Measurements from ENCODE around the gene DDIT4L.
"Not testable (repeated sequence)": the region's sequence is repeated elsewhere in the genome, so short reads cannot be mapped to it uniquely, and the experiment has no call there.

The DDIT4L gene, protein sequence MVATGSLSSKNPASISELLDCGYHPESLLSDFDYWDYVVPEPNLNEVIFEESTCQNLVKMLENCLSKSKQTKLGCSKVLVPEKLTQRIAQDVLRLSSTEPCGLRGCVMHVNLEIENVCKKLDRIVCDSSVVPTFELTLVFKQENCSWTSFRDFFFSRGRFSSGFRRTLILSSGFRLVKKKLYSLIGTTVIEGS

DNA sequence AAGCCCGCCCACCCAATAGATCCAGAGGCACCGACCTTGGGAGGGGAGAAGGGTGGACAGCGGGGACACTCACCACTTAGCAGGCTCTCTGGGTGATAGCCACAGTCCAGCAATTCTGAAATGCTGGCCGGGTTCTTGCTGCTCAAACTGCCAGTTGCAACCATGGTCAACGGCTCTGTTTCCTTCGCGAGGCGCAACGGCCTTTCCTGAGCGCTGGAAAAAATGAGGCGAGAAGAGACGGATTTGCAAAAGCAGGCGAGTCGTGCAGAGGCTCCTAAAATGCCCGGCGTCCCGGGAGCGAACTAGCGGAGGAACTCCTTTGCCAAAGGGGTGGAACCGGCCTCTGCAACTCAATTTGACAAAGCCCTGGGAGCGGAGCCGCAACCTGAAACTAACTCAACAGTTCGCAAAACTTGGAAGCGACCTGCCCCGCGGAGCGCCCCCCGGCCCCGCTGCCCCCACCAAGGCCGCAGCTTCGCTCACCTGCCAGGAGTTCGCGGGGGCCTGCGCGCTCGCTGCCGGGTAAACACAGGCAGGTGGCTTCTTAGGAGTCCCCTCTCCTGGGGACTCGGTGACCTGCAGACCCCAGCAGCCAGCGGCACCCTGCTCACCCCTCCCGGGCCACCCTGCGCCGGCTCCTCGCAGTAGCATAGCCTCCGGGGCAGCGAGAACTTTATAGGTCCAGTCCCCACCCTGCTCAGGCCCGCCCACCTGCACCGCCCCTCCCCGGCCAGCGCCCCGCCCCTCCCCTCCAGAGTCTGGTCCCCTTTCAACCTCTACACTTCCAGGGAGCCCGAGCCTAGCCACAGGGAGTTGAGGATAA lies at the start of gene DDIT4L:
DDIT4L (minus strand) TSS at position 649 of the 823 bp plus-strand sequence; CDS start at position 164, 485 bp downstream.
- DNase-seq (ENCODE audit: low read depth, low spot score), result no peak

DNA sequence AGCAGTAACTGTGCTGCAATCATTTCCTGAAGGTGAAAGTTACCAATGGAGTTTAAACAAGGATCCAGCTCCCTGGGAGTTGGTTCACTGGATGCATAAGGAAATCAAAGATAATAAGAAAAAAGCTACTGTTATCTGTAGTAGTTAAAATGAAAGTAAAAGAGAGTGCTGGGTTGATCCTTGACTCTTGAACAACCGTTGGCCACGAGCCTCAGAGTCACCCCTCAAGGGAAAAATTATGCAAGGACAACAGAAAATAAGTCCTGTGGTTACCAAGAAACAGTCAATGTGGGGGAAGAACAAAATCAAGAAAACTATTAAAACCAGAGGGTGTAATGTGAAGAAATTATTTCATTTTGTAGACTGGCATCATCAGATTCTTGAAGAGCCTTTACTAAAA lies 49.7 kb upstream of the DDIT4L start:
- DNase-seq (ENCODE audit: low read depth, low spot score), result no peak

DNA sequence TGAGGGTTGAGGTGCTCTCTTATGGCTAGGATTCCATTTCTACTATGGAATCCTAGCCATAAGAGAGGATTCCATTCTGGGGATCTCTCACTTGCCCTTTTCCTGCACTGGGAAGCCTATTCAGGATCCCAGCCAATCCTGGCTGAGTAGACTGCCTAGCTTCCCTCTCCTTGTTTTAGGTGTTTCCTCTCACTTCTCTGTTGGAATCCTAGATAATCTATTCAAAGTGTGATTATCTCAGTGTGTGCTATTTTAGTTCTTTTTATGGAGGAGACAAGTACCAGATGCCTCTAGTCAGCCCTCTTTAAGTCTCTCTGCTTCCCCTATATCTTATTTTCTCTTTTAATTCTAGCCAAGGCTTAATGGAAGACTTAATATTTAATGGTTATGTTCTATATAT lies 34.5 kb upstream of the DDIT4L start:
- no peak for DNase-seq (ENCODE audit: low read depth, low spot score)

DNA sequence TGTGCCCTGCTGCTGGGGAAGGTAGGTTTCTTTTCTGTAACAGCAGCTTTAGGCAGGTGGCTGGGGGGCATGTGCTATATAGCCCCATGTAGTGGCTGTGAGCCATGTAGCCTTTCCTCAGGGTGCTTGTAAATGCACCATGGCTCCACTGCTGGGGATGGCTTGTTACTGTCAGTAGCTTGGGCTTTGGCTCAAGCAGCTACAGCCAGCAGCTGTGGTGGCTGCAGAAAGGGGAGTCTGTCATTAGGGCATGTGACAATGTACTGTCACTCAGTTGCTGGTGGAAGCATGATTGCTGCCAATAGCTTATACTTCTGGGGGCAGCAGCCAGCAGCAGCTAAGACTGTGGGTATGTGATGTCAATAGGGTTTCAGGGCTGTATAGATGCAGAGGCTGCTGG lies 33.9 kb upstream of the DDIT4L start:
- no peak for DNase-seq (ENCODE audit: low read depth, low spot score)

DNA sequence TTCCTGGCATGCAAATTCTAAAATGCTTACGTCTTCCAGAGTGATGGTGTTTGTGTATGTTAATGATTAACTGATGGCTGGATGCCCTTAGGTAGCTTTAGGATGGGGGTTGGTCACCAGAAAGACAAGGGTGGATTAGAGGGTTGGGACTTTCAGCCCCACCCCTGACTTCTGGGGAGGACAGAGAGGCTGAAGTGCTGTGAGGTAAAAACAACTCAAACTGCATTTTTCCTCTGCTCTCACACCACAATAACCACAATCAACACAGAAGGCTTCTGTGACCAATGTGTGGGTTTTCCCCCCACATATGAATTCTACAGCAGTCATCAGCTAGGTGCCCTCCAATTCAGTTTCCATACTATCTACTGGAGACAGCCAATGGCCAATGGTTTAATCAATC lies 18.7 kb upstream of the DDIT4L start:
- DNase-seq (ENCODE audit: low read depth, low spot score), result no peak

DNA sequence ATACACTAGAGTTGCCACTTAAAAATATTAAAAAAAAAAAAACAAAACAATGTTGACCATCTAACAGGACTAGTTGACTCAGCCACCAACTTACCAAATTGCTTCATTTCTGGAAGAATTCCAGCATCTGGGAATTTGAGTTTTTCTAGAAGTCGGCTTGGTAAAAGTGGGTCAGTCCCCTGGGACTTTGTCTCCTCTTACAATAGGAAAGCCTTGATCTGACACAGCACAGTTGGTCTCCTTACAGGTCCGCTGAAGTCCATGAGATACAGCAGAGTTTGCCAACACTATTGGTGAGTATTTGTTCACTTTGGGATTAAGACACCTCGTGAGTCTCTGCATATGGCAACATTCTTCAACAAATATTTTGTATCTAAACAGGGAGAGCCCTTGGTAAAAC lies 18.2 kb upstream of the DDIT4L start:
- DNase-seq (ENCODE audit: low read depth, low spot score), result no peak

DNA sequence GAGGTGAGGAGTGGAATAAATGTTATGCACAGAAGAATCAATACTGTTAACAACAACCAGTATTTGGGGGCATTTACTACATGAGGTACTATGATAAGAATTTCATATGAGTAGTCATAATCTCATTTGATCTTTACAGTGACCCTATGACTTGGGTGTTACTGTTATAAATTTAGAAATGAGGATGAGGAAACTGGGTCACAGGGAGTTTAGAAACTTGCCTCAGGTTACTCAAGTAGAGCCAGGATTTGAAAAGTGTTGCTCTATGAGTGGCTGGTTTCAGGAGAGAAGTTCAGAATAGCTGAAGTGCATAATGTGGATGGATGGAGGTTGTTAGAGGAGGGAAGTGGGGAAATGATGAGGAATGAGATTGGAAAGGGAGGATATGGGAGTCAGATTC lies 16.6 kb upstream of the DDIT4L start:
- DNase-seq (ENCODE audit: low read depth, low spot score), result no peak

DNA sequence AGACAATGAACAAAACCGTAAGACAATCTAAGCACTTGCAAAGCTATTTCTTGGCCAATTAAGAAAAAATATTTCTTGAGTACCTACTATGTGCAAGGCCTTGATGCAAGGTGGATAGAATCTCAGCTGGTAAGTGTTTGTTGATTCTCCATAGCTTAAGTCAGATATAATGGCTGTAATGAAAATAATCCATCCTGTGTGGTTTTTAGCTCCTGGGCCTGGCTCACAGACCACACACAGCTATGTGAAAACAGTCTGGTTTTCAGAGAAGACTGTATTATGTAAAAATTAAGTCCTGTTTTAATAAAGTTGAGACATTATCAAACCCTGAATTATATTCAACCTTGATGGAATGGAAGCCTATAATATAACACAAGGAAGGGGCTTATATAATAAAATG lies 7.8 kb upstream of the DDIT4L start:
- DNase-seq (ENCODE audit: low read depth, low spot score), result no peak

DNA sequence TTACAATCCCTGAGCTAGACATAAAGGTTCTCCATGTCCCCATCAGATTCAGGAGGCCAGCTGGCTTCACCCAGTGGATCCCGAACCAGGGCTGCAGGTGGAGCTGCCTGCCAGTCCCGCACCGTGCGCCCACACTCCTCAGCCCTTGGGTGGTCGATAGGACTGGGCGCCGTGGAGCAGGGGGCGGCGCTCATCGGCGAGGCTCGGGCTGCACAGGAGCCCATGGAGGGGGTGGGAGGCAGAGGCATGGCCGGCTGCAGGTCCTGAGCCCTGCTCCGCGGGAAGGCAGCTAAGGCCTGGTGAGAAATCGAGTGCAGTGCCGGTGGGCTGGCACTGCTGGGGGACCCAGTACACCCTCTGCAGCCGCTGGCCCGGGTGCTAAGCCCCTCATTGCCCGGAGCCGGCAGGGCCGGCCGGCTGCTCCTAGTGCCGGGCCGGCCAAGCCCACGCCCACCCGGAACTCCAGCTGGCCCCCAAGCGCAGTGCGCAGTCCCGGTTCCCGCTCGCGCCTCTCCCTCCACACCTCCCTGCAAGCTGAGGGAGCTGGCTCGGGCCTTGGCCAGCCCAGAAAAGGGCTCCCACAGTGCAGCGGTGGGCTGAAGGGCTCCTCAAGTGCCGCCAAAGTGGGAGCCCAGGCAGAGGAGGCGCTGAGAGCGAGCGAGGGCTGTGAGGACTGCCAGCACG lies 6.3 kb upstream of the DDIT4L start:
- DNase-seq (ENCODE audit: low read depth, low spot score), result not testable (repeated sequence)

DNA sequence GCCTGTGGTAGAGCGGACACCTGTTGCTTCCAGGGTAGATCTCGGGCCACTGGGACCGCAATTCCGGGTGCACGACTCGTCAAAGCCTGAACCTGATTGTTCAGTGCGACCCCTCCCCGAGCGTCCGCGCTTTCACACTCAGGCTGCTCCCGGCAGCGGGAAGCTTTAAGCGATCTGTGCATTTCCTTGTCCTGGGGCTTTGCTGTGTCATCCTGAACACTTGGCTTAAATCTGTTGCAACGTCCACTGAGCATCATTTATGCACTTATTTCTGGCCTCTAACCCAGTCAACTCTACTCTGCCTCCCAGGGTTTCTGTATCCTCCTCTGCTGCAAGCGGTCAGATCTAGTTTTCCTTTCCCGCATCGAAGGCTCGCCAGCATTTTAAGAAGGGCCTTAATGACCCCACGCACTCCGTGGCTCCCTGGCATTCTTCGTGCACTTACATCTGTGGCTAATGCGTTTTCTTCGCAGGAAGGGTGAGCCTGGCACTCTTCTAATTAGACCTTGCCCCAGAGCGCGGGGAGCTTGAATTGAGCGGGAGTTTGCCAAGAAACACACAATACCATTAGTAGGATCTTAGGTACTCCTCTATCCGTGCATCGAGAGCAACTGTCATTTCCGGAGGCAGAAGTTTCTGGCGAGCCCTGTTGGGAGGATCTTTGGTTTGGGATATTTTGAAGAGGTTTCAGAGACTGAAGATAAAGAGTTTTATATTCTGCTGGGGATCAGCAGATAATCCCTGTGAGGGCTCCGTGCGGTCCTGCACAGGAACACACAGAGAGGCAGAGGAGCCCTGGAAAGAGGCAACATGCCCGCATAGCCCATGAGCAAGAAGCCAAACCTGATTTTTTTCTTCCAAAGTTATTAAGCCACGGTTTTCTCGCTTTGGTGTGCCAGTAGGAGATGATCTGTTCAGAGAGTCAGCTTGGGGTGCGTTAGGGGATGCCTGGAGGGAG lies 654 bp upstream of the DDIT4L start:
- DNase-seq (ENCODE audit: low read depth, low spot score), result no peak

DNA sequence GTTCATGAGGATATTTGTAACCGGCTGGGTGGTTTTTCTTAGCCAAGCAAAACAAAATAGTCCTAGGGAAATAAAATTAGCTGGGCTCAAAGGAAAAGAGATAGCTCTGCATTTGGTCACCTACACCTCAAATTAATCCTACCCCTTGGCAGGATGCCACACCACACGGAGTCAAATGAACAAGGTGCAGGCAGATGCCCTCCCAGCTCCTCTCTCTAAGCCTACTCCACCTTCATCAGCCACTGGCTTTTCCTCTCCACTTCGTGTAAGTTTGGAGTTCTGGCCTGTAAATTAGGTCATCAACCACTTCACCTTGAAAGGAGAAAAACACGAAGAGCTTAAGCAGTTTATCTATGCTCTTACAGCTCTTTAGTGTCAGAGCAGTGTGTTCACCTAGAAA lies 1.4 kb downstream of the DDIT4L start:
- DNase-seq (ENCODE audit: low read depth, low spot score), result no peak

DNA sequence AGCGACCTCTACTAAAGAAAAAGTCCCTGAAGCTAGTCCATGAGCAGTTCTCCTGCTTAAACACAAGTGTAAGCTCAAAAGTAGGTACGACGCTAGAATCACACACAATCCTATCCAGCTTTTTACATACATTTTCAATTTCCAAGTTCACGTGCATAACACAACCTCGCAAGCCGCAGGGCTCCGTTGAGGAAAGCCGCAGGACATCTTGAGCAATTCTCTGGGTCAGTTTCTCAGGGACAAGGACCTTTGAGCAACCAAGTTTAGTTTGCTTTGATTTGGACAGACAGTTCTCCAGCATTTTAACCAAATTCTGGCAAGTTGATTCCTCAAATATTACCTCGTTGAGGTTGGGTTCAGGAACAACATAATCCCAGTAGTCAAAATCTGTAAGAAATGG lies 2.5 kb downstream of the DDIT4L start:
- DNase-seq (ENCODE audit: low read depth, low spot score), result no peak

DNA sequence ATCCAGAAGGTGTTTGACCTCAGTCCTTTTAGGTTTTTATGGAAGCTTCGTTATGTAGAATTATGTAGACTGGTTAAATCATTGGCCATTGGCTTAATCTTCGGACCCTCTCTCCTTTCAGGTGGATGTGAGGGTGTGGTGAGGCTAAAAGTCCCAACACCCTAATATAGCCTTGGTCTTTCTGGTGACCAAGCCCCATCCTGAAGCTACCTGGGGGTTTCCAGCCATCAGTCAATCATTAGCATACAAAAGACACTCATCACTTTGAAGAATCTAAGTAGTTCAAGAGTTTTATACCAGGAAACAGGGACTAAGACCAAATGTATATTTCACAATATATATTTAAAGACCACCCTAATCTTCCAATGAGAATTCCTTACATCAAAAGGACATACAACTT lies 5.5 kb downstream of the DDIT4L start:
- no peak for DNase-seq (ENCODE audit: low read depth, low spot score)

DNA sequence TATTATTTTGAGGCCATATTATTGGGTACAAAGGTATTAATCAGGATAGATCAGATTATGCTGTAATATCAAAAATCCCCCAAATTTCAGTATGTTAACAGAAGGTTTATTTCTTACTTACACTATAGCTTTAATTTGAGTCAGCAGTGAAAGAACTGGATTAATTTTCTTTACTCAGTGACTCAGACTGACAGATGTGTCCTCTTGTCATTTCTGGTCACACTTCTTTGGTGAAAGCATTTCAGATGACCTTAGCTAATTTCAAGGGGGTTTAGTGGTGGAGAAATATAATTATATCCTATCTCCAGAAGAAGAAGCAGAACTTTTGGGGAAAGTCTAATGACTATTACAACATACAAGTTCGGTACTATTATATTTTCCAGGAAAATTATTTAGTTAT lies 12.4 kb downstream of the DDIT4L start:
- DNase-seq (ENCODE audit: low read depth, low spot score), result no peak

DNA sequence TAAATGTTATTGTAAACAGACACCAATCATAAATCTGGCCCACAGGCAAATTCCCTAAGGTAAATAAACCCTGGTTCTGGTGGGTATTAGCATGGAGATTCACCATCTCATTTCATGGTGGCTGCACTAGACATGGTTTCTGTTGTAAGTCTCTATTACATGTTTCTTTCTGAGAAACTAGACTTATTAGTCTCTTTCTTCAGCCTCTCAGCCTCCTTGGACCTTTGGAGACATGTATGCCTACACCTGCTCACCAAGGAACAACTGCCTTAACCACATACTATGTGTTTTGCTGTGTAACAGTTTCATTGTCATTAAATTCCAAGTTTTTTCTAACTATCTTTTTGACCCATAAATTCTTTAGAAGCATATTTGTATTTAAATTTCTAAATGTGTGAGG lies 13.1 kb downstream of the DDIT4L start:
- DNase-seq (ENCODE audit: low read depth, low spot score), result no peak

DNA sequence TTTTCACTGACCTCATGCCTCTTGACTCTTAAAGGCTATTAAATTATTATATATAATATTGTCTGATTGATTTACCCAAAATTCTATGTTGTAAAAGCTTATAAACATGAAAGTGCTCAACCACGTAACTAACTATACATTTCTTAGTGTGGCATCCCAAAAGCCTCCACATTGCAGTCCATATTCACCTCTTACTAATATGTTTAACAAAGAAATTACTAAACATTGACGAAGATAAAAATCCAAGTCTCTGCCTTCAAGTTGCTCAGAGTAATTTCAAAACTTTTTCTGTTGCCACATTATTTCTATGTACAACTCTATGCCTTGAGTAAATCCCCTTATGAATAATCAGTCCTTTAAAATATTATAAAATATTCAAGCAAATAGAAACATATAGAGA lies 14.4 kb downstream of the DDIT4L start:
- no peak for DNase-seq (ENCODE audit: low read depth, low spot score)

DNA sequence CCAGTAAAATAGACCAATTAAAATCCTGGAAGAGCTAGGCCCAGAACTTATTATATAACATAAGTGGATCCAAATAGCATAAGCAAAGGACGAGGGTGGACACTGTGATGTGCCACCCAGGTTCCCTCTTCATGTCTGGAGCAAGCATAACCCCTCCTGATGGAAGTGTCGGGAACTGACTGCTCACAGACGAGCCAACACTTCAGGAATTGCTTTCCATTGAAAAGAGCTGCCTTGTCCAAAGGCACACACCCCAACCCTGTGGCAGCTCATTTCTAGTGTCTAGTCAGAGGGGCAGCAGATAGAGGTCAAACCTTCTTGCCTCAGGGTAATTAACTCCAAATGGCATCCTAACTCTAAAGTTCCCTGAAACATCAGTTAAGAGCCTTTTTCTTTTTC lies 15.3 kb downstream of the DDIT4L start:
- DNase-seq (ENCODE audit: low read depth, low spot score), result no peak

DNA sequence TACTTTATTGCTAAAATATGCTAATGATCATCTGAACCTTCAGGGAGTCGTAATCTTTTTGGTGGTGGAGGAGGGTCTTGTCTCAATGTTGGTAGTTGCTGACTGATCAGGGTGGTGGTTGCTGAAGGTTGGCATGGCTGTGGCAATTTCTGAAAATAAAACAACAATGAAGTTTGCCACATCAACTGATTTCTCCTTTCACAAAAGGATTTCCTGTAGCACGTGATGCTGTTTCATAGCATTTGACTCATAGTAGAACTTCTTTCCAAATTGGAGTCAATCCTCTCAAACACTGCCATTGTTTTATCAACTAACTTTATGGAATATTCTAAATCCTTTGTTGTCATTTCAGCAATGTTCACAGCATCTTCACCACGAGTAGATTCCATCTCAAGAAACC lies 19.3 kb downstream of the DDIT4L start:
- no peak for DNase-seq (ENCODE audit: low read depth, low spot score)

DNA sequence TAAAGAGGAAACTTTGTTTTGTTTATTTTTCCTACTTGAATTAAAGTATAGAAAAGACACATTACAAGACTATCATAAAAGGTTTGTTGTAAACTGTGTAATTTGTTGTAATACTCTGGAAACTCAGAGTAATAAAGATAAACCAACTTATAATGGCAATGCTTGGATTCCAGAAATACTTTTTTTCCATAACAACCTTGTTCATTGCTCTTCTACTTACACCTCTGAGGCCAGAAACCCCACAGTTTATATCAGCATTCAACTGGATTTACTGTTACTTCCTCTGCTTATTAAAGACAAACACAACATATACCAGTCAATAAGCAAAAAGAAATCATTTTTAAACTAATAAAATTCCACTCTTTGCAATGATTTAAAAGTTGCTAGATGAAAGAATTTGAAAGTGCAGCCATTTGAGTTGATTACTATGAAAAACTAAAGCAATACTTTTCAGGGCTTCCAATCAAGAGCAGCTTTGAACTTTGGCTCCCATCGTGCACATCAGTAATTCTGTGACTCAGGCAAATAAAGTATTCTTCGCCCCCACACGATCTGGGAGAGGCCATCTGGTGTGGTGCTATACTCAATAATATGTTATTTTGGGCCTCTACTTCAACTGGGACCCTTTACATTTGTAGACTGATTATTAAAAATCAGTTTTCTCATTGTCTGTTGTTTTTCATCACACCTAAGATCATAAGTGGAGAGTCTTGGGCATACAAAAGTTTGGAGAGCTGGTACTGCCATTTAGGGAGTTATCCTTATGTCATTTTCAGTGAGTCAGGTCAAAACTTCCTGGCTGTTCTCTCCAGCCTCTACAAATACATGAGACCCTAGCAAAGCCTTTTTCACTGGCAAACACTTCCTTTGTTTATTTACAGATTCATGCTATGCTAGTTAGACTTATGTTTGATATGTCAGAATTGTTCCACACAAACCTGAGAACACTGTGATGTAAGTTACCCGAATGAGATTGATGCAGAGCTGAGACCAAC lies 20.5 kb downstream of the DDIT4L start:
- DNase-seq (ENCODE audit: low read depth, low spot score), result no peak

DNA sequence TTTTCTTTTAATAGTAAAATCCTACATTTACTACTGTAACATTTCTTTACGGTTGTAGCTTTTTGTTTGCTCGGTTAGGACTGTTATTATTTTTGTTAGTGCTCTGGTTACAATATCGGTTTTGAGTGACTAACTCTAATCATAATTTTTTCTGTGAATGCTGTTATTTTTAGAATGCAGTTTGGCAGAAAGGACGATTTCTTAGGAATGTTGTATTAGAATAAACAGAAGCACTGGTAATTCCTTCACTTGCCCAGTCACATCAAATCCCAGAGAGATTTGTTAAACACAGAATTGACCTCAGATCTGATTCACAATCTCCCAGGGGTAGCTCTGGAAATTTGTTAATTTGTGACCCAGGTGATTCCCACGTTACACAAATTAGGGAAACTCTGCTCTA lies 21.7 kb downstream of the DDIT4L start:
- DNase-seq (ENCODE audit: low read depth, low spot score), result no peak
